Body of pancreas (tissue), 4 donors: ENCODE measurements around the gene MAST4. TPM values are rescaled to one million over a fixed set of nuclear protein-coding genes. Genes with fewer than 3 reads are reported as not detected.
"Not testable (repeated sequence)": the region's sequence is repeated elsewhere in the genome, so short reads cannot be mapped to it uniquely, and the experiment has no call there.

Experiments
- ATAC-seq: fragments of 150-250 bp; one replicate; pipeline ENCODE4 v1.9.1; 2016
- DNase-seq, 4 donors: peaks; one replicate each; pipeline ENCODE4 v3.0.0-alpha.2; 2019
- H3K27ac ChIP-seq, 4 donors: fragments of 200-600 bp; sonication (generic); 1 replicate in 3 of 4; 2 replicates in 1 of 4; pipeline versions ENCODE4 v1.5.1 to v1.6.1; 2016 to 2019; ENCODE audit warnings: mild to moderate bottlenecking in 1 of 4, mixed read lengths in 1 of 4, moderate library complexity in 1 of 4
- H3K27me3 ChIP-seq, 2 donors: fragments of 200-600 bp; sonication (generic); one replicate each; pipeline ENCODE4 v1.6.0; 2016; ENCODE audit warnings: mild to moderate bottlenecking in 1 of 2
- H3K36me3 ChIP-seq, 2 donors: fragments of 200-600 bp; sonication (generic); replicated peaks in 1 of 2; 2 replicates each; pipeline ENCODE4 v1.5.1; 2016; ENCODE audit warnings: low read depth in 2 of 2; ENCODE audit not compliant: insufficient read depth in 1 of 2
- H3K4me1 ChIP-seq: fragments of 200-600 bp; sonication (generic); one replicate; pipeline ENCODE4 v1.6.0; 2016
- H3K4me3 ChIP-seq, 2 donors: fragments of 200-600 bp; sonication (generic); 1 replicate in 1 of 2; 2 replicates in 1 of 2; pipeline ENCODE4 v1.5.1; 2016 to 2019
- H3K9me3 ChIP-seq, 3 donors: fragments of 200-600 bp; sonication (generic); 1 replicate in 2 of 3; 2 replicates in 1 of 3; pipeline ENCODE4 v1.5.1; 2016
- POLR2A ChIP-seq, 3 donors: fragments of 450-650 bp; IDR thresholded peaks; one replicate each; pipeline ENCODE4 v1.6.1; 2016; ENCODE audit warnings: antibody characterized with exemption in 3 of 3, mild to moderate bottlenecking in 2 of 3
- WGBS, 2 donors: methylation state at CpG; one replicate each; pipeline ENCODE4 v1.1.5; 2017; 5-methylcytosine and 5-hydroxymethylcytosine counted together
- intact Hi-C: fragments of 100-400 bp; cut with DNase I; formaldehyde crosslinking; loops from one replicate; pipeline ENCODE4 v1.15.1; 2023
- total RNA-seq, 2 donors: library from RNA; depleted of rRNA; stranded (reverse); fragments of >200 nt; gene quantifications; one replicate each; pipeline ENCODE4 v1.1.0, GENCODE V29; 2016
- TF ChIP-seq, protein P1 (sequence below), 7 experiments: fragments of 450-650 bp in 4 of 7; fragments of 200-600 bp in 3 of 7; sonication (generic) in 3 of 7; IDR thresholded peaks; one replicate each; pipeline ENCODE4 v1.5.1; 2016 to 2019; ENCODE audit warnings: antibody characterized with exemption in 7 of 7

Gene MAST4
- total RNA-seq, 2 donors from 2014 or later, result 17.9 to 29.7 TPM

DNA sequence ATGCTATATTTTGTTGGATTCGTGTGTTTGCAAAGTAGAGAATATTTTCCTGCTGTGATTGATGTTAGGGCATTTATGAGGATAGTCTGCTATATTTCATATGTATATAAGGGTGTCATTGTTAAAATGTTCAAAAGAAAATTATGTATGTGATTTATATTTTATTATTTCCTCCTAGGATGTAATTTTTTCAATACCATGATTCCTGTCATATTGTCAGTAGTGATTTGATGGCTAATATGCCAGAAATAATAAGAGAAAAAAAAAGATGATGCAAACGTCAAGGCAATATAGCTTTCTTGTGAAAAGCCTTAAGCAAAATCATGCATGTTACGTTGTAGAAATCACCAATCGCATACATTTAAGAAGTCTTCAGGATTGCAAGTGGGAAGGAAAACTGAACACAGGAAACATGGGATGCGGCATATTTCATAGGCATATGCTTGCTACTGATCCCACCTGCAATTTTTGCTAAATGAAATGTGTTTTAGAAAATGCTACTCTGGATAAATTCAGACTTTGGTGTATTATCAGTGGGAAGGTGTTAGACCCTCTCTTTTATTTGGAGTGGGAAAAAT, 224.5 kb downstream of the MAST4 start:
- intact Hi-C loops, result no loop called here
- Histone ChIP-seq H3K27ac (no peak overlapping the region), H3K36me3 (no peaks in the 10 kb centered on the region), H3K4me1 (no peaks in the 10 kb centered on the region), H3K9me3 (no peaks in the 10 kb centered on the region), H3K4me3 (no peak overlapping the region), H3K27me3 (no peaks in the 10 kb centered on the region)
- 89 to 93% methylated on average over 5 of the region's 5 CpGs for WGBS, 2 donors
- TF ChIP-seq, protein P1, sequence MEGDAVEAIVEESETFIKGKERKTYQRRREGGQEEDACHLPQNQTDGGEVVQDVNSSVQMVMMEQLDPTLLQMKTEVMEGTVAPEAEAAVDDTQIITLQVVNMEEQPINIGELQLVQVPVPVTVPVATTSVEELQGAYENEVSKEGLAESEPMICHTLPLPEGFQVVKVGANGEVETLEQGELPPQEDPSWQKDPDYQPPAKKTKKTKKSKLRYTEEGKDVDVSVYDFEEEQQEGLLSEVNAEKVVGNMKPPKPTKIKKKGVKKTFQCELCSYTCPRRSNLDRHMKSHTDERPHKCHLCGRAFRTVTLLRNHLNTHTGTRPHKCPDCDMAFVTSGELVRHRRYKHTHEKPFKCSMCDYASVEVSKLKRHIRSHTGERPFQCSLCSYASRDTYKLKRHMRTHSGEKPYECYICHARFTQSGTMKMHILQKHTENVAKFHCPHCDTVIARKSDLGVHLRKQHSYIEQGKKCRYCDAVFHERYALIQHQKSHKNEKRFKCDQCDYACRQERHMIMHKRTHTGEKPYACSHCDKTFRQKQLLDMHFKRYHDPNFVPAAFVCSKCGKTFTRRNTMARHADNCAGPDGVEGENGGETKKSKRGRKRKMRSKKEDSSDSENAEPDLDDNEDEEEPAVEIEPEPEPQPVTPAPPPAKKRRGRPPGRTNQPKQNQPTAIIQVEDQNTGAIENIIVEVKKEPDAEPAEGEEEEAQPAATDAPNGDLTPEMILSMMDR (IDR thresholded peaks at IDR 0.05), result no peak
- TF ChIP-seq POLR2A (IDR thresholded peaks at IDR 0.05), result no peak
- no peak for DNase-seq
- ATAC-seq, result no peak

DNA sequence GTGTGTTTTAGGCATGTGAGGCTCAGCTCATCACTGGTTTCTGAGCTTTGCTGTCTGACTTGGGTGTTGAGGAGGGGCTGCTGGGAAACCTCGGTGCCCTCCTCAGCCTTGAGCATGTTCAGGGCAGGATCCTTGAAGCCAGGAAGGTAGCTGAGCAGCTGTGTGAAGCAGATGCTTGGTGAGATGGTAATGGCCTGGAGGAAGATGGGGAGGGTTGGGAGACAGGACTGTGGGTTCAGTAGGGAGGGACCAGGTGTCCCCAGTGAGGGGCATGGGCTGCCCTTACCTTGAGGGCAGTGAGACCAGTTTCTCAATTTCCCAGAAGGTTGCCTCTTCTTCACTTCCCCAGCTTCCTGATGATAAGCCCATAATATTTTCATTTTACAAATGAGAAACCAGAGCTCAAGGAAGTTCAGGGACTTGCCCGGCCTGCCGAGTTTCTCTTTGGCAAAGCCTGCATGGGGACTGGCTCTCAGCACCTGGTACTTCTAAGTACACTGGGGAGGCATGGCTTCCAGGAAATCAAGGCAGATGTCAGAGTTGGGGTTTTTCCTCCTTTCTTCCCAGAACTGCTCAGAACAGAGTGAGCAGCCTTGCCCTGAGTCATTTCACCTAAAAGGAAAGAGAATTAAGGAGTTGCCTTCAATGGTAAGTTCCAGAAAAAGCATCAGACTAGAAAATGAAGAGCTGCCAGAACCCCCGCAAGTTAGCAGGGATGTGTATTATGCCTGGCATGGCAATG, 225.7 kb downstream of the MAST4 start:
- WGBS, 2 donors, result 79 to 84% methylated on average over 4 of the region's 4 CpGs
- Histone ChIP-seq H3K4me3 (no peak overlapping the region), H3K9me3 (no peaks in the 10 kb centered on the region), H3K27ac (no peak overlapping the region), H3K4me1 (no peaks in the 10 kb centered on the region), H3K36me3 (no peaks in the 10 kb centered on the region), H3K27me3 (no peaks in the 10 kb centered on the region)
- TF ChIP-seq, protein P1 (IDR thresholded peaks at IDR 0.05), result no peak
- no peak for TF ChIP-seq POLR2A (IDR thresholded peaks at IDR 0.05)
- ATAC-seq (no peak), DNase-seq (no peak)
- intact Hi-C loops, result no loop called here

DNA sequence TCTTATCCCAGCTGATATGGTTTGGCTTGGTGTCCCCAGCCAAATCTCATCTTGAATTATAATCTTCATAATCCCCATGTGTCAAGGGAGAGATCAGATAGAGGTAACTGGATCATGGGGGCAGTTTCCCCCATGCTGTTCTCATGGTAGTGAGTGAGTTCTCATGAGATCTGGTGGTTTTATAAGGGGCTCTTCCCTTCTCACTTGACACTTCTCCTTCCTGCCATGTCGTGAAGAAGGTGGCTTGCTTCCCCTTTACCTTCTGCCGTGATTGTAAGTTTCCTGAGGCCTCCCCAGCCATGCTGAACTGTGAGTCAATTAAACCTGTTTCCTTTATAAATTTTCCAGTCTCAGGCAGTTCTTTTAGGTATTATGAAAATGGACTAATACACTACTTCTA, 226.7 kb downstream of the MAST4 start:
- intact Hi-C loops, H3K9me3 ChIP-seq, H3K36me3 ChIP-seq, H3K4me3 ChIP-seq, H3K27me3 ChIP-seq, DNase-seq, H3K4me1 ChIP-seq, H3K27ac ChIP-seq, ATAC-seq: not testable (repeated sequence)
- 72 to 81% methylated on average over 2 of the region's 2 CpGs for WGBS, 2 donors

DNA sequence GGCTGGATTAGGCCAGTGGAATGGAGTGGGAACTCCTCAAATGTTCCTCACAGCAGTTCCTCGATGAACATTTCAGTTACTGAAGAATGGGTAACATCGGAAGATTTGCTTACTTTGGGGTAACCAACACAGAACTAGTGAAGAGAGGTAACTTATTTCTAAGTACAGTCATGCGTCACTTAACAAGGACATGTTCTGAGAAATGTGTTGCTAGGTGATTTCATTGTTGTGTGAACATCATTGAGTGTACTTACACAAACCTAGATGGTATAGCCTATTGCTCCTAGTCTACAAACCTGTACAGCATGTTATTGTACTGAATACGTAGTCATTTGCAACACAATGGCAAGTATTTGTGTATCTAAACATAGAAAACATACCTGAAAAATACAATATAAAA, 228.3 kb downstream of the MAST4 start:
- no peaks in the 10 kb centered on the region for H3K36me3 ChIP-seq
- WGBS, 2 donors, result 86 to 96% methylated on average over 4 of the region's 4 CpGs
- DNase-seq (no peak), ATAC-seq (no peak)
- H3K27ac ChIP-seq, result no peak overlapping the region
- peaks cover 15% of the 10 kb centered on the region for H3K4me1 ChIP-seq
- H3K9me3 ChIP-seq, result no peaks in the 10 kb centered on the region
- intact Hi-C loops, result no loop called here
- no peaks in the 10 kb centered on the region for H3K27me3 ChIP-seq
- no peak for TF ChIP-seq POLR2A (IDR thresholded peaks at IDR 0.05)
- TF ChIP-seq, protein P1 (IDR thresholded peaks at IDR 0.05), result no peak
- no peak overlapping the region for H3K4me3 ChIP-seq

DNA sequence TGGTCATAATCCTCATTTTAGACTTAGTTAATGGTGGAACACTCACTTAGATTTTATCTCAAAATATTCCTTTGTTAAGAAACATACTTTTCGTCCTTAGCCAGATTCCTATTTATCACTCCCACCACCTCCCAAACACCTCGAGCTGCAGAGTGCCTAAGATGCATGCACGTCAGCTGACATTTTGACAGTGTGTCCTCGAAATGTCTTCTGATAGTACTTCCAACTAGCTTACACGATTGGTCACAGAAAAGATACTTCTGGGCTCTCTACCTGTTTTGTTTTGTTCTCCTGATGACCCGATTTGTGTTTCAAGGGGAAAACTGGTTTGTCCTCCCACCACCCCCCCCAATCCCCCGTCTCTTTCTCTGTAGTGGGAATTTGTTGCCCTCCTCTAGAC, 230.1 kb downstream of the MAST4 start:
- Histone ChIP-seq H3K4me3 (no peak overlapping the region), H3K4me1 (peaks cover 15% of the 10 kb centered on the region), H3K27me3 (no peaks in the 10 kb centered on the region), H3K36me3 (no peaks in the 10 kb centered on the region), H3K9me3 (no peaks in the 10 kb centered on the region), H3K27ac (no peak overlapping the region)
- intact Hi-C loops, result no loop called here
- 80 to 85% methylated on average over 7 of the region's 7 CpGs for WGBS, 2 donors
- DNase-seq (no peak), ATAC-seq (no peak)
- TF ChIP-seq POLR2A (IDR thresholded peaks at IDR 0.05), result no peak
- TF ChIP-seq, protein P1 (IDR thresholded peaks at IDR 0.05), result no peak
